Upper lobe of left lung (tissue), 4 donors: ENCODE measurements around the gene MTIF3.

Experiments
- CTCF ChIP-seq, 6 experiments: fragments of 450-650 bp in 4 of 6; fragments of 200-600 bp in 2 of 6; sonication (generic) in 2 of 6; IDR thresholded peaks; one replicate each; pipeline ENCODE4 v1.5.1; 2016 to 2019; ENCODE audit warnings: antibody characterized with exemption in 6 of 6
- POLR2A ChIP-seq, 4 donors: fragments of 450-650 bp; IDR thresholded peaks; one replicate each; pipeline ENCODE4 v1.5.1; 2016 to 2017; ENCODE audit warnings: antibody characterized with exemption in 4 of 4, mild to moderate bottlenecking in 2 of 4
- POLR2AphosphoS5 ChIP-seq, 2 donors: sonication (generic); formaldehyde crosslinking; IDR thresholded peaks; one replicate each; pipeline ENCODE4 v1.5.1; 2017; ENCODE audit warnings: antibody characterized with exemption in 2 of 2

GRCh38 chr13:27428160-27428559 is 22.2 kb downstream of the MTIF3 start:
- TF ChIP-seq CTCF (IDR thresholded peaks at IDR 0.05) (no peak), POLR2A (IDR thresholded peaks at IDR 0.05) (no peak), POLR2AphosphoS5 (IDR thresholded peaks at IDR 0.05) (no peak)
